ENCODE measurements around the gene CNN1. TPM values are rescaled to one million over a fixed set of nuclear protein-coding genes. Genes with fewer than 3 reads are reported as not detected.

Gene CNN1
- total and polyA plus RNA-seq, 2 experiments from 2014 or later = 13.3 to 20.9 TPM

- ATAC-seq = no peak
- H3K4me2 ChIP-seq = no peak overlapping the region
- no peak overlapping the region for H2AFZ ChIP-seq
- H3K4me3 ChIP-seq = no peak overlapping the region
- no peaks in the 10 kb centered on the region for H4K20me1 ChIP-seq (replicated peaks; ENCODE audit: insufficient read depth)
- no peaks in the 10 kb centered on the region for H3K79me2 ChIP-seq (replicated peaks; ENCODE audit: insufficient read depth)
- no peak overlapping the region for H3K27ac ChIP-seq (ENCODE audit: low read depth)
- no peak for DNase-seq (ENCODE audit: low spot score)
- TF ChIP-seq ZNF114 (CRISPR knock-in tag; IDR thresholded peaks at IDR 0.05) = no peak
- TF ChIP-seq, protein P1, sequence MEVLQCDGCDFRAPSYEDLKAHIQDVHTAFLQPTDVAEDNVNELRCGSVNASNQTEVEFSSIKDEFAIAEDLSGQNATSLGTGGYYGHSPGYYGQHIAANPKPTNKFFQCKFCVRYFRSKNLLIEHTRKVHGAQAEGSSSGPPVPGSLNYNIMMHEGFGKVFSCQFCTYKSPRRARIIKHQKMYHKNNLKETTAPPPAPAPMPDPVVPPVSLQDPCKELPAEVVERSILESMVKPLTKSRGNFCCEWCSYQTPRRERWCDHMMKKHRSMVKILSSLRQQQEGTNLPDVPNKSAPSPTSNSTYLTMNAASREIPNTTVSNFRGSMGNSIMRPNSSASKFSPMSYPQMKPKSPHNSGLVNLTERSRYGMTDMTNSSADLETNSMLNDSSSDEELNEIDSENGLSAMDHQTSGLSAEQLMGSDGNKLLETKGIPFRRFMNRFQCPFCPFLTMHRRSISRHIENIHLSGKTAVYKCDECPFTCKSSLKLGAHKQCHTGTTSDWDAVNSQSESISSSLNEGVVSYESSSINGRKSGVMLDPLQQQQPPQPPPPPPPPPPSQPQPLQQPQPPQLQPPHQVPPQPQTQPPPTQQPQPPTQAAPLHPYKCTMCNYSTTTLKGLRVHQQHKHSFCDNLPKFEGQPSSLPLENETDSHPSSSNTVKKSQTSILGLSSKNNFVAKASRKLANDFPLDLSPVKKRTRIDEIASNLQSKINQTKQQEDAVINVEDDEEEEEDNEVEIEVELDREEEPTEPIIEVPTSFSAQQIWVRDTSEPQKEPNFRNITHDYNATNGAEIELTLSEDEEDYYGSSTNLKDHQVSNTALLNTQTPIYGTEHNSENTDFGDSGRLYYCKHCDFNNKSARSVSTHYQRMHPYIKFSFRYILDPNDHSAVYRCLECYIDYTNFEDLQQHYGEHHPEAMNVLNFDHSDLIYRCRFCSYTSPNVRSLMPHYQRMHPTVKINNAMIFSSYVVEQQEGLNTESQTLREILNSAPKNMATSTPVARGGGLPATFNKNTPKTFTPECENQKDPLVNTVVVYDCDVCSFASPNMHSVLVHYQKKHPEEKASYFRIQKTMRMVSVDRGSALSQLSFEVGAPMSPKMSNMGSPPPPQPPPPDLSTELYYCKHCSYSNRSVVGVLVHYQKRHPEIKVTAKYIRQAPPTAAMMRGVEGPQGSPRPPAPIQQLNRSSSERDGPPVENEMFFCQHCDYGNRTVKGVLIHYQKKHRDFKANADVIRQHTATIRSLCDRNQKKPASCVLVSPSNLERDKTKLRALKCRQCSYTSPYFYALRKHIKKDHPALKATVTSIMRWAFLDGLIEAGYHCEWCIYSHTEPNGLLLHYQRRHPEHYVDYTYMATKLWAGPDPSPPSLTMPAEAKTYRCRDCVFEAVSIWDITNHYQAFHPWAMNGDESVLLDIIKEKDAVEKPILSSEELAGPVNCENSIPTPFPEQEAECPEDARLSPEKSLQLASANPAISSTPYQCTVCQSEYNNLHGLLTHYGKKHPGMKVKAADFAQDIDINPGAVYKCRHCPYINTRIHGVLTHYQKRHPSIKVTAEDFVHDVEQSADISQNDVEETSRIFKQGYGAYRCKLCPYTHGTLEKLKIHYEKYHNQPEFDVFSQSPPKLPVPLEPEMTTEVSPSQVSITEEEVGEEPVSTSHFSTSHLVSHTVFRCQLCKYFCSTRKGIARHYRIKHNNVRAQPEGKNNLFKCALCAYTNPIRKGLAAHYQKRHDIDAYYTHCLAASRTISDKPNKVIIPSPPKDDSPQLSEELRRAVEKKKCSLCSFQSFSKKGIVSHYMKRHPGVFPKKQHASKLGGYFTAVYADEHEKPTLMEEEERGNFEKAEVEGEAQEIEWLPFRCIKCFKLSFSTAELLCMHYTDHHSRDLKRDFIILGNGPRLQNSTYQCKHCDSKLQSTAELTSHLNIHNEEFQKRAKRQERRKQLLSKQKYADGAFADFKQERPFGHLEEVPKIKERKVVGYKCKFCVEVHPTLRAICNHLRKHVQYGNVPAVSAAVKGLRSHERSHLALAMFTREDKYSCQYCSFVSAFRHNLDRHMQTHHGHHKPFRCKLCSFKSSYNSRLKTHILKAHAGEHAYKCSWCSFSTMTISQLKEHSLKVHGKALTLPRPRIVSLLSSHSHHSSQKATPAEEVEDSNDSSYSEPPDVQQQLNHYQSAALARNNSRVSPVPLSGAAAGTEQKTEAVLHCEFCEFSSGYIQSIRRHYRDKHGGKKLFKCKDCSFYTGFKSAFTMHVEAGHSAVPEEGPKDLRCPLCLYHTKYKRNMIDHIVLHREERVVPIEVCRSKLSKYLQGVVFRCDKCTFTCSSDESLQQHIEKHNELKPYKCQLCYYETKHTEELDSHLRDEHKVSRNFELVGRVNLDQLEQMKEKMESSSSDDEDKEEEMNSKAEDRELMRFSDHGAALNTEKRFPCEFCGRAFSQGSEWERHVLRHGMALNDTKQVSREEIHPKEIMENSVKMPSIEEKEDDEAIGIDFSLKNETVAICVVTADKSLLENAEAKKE (CRISPR knock-in tag; IDR thresholded peaks at IDR 0.05) = no peak
- TF ChIP-seq STAT1 (IDR thresholded peaks at IDR 0.05; ENCODE audit: unreplicated experiment) = no peak
- no peak for TF ChIP-seq ZNF331 (CRISPR knock-in tag; IDR thresholded peaks at IDR 0.05; ENCODE audit: low read depth)
- no peak for TF ChIP-seq REST (IDR thresholded peaks at IDR 0.05; ENCODE audit: unreplicated experiment)
- TF ChIP-seq ETS1 (IDR thresholded peaks at IDR 0.05) = no peak
- TF ChIP-seq EZH2phosphoT487 (IDR thresholded peaks at IDR 0.05; ENCODE audit: unreplicated experiment) = no peak
- Mint-ChIP-seq H3K27ac (no peak overlapping the region), H3K27me3 (ENCODE audit: insufficient read depth, low read depth, poor library complexity) (peaks cover 8% of the 10 kb centered on the region), H3K36me3 (ENCODE audit: low read depth) (peaks cover 11% of the 10 kb centered on the region; the same call in 2 of the 3 replicates), H3K4me3 (no peak overlapping the region), H3K9me3 (no peaks in the 10 kb centered on the region), H3K4me1 (no peaks in the 10 kb centered on the region)
- no peaks in the 10 kb centered on the region for H3K36me3 ChIP-seq (ENCODE audit: insufficient read depth)
- H3K4me1 ChIP-seq (ENCODE audit: insufficient read depth) = no peaks in the 10 kb centered on the region
- no peaks in the 10 kb centered on the region for H3K27me3 ChIP-seq (ENCODE audit: insufficient read depth)
- no peaks in the 10 kb centered on the region for H3F3A ChIP-seq (replicated peaks; ENCODE audit: low read depth)
- H3K9me2 ChIP-seq (ENCODE audit: insufficient read depth) = no peaks in the 10 kb centered on the region
Observed at GRCh38 chr19:11547929-11548700, 9.5 kb downstream of the CNN1 start.

All from GM23338 (cell line).